H9 (cell line): Measurements from ENCODE around the gene NEAT1. TPM values are rescaled to one million over a fixed set of nuclear protein-coding genes. Genes with fewer than 3 reads are reported as not detected.

Experiments used
- DNase-seq: peaks from one replicate; pipeline ENCODE4 v3.0.0-alpha.2; 2017
- H2AFZ ChIP-seq: one replicate; pipeline ENCODE4 v1.6.1; 2013; ENCODE audit warnings: mild to moderate bottlenecking, low read length, control low read depth, moderate library complexity
- H2AK5ac ChIP-seq: 2 replicates; pipeline ENCODE4 v1.6.1; 2013; ENCODE audit warnings: low read length, control low read depth, mixed read lengths; ENCODE audit not compliant: insufficient read length
- H2BK120ac ChIP-seq: one replicate; pipeline ENCODE4 v1.6.1; 2013; ENCODE audit warnings: low read depth, mild to moderate bottlenecking, low read length, control low read depth, inconsistent platforms; ENCODE audit not compliant: poor library complexity, severe bottlenecking
- H2BK12ac ChIP-seq: 2 replicates; pipeline ENCODE4 v1.6.1; 2013; ENCODE audit warnings: low read length, control low read depth, mixed read lengths, low read depth; ENCODE audit not compliant: insufficient read length
- H2BK15ac ChIP-seq: 2 replicates; pipeline ENCODE4 v1.6.1; 2013; ENCODE audit warnings: low read depth, low read length, control low read depth
- H2BK20ac ChIP-seq: one replicate; pipeline ENCODE4 v1.6.1; 2013; ENCODE audit warnings: low read depth, mild to moderate bottlenecking, low read length, control low read depth, inconsistent platforms; ENCODE audit not compliant: poor library complexity, severe bottlenecking
- H2BK5ac ChIP-seq: 2 replicates; pipeline ENCODE4 v1.6.1; 2013; ENCODE audit warnings: low read length, control low read depth, mixed read lengths; ENCODE audit not compliant: insufficient read length
- H3K14ac ChIP-seq: 2 replicates; pipeline ENCODE4 v1.6.1; 2013; ENCODE audit warnings: low read length, control low read depth; ENCODE audit not compliant: insufficient read depth
- H3K18ac ChIP-seq: 2 replicates; pipeline ENCODE4 v1.6.1; 2013; ENCODE audit warnings: low read depth, mild to moderate bottlenecking, mixed read lengths, low read length, control low read depth; ENCODE audit not compliant: insufficient read length
- H3K23ac ChIP-seq: 2 replicates; pipeline ENCODE4 v1.6.1; 2013; ENCODE audit warnings: low read length, control low read depth, mixed read lengths, low read depth; ENCODE audit not compliant: insufficient read length
- H3K23me2 ChIP-seq: 2 replicates; pipeline ENCODE4 v1.6.1; 2013; ENCODE audit warnings: low read depth, mild to moderate bottlenecking, mixed read lengths, low read length, control low read depth; ENCODE audit not compliant: insufficient read length, poor library complexity, severe bottlenecking
- H3K27ac ChIP-seq: 2 replicates; pipeline ENCODE4 v1.5.1; 2013; ENCODE audit warnings: low read length, control low read depth, mixed read lengths, low read depth; ENCODE audit not compliant: insufficient read length
- H3K27me3 ChIP-seq: 2 replicates; pipeline ENCODE4 v1.6.1; 2013; ENCODE audit warnings: low read length, control low read depth, inconsistent platforms; ENCODE audit not compliant: insufficient read depth
- H3K4ac ChIP-seq: 2 replicates; pipeline ENCODE4 v1.6.1; 2013; ENCODE audit warnings: low read depth, mild to moderate bottlenecking, control low read depth, inconsistent platforms, low read length, moderate library complexity
- H3K4me1 ChIP-seq: 2 replicates; pipeline ENCODE4 v1.6.1; 2013; ENCODE audit warnings: low read length, control low read depth, inconsistent platforms; ENCODE audit not compliant: insufficient read depth
- H3K4me2 ChIP-seq: 2 replicates; pipeline ENCODE4 v1.6.1; 2013; ENCODE audit warnings: low read length, control low read depth, mixed read lengths; ENCODE audit not compliant: insufficient read length, insufficient read depth
- H3K56ac ChIP-seq: 2 replicates; pipeline ENCODE4 v1.6.1; 2013; ENCODE audit warnings: low read depth, mild to moderate bottlenecking, mixed read lengths, low read length, control low read depth; ENCODE audit not compliant: insufficient read length
- H3K79me1 ChIP-seq: 2 replicates; pipeline ENCODE4 v1.6.1; 2013; ENCODE audit warnings: low read depth, mild to moderate bottlenecking, moderate library complexity, low read length, control low read depth, inconsistent platforms; ENCODE audit not compliant: insufficient read depth, poor library complexity, severe bottlenecking
- H3K79me2 ChIP-seq: 2 replicates; pipeline ENCODE4 v1.6.1; 2013; ENCODE audit warnings: low read length, control low read depth, inconsistent platforms; ENCODE audit not compliant: insufficient read depth
- H3K9ac ChIP-seq: 2 replicates; pipeline ENCODE4 v1.6.1; 2013; ENCODE audit warnings: low read length, control low read depth, mixed read lengths; ENCODE audit not compliant: insufficient read length; ENCODE audit errors: extremely low read depth
- H3K9me3 ChIP-seq: one replicate; pipeline ENCODE4 v1.6.1; 2013; ENCODE audit warnings: low read depth, low read length, inconsistent platforms; ENCODE audit not compliant: control insufficient read depth
- H3T11ph ChIP-seq: one replicate; pipeline ENCODE4 v1.6.1; 2013; ENCODE audit warnings: mild to moderate bottlenecking, low read length, control low read depth, inconsistent platforms
- H4K20me1 ChIP-seq: one replicate; pipeline ENCODE4 v1.6.1; 2013; ENCODE audit not compliant: control insufficient read depth, insufficient read length, insufficient read depth
- H4K5ac ChIP-seq: 2 replicates; pipeline ENCODE4 v1.6.1; 2013; ENCODE audit warnings: low read depth, mild to moderate bottlenecking, mixed read lengths, low read length, control low read depth; ENCODE audit not compliant: insufficient read length
- H4K8ac ChIP-seq: replicated peaks from 2 replicates; pipeline ENCODE4 v1.6.1; 2013; ENCODE audit warnings: low read length, control low read depth, mixed read lengths, low read depth; ENCODE audit not compliant: insufficient read length
- H4K91ac ChIP-seq: 2 replicates; pipeline ENCODE4 v1.6.1; 2013; ENCODE audit warnings: low read depth, mild to moderate bottlenecking, moderate library complexity, mixed read lengths, low read length, control low read depth; ENCODE audit not compliant: insufficient read length
- H3K27ac Mint-ChIP-seq, 3 experiments: 2 replicates in 2 of 3; 3 replicates in 1 of 3; pipeline ENCODE4 v1.8.0; 2020 to 2021; ENCODE audit warnings: mixed read lengths in 3 of 3, mild to moderate bottlenecking in 1 of 3, moderate library complexity in 1 of 3
- H3K27me3 Mint-ChIP-seq: 2 replicates; pipeline ENCODE4 v1.8.0; 2021; ENCODE audit warnings: low read depth, mild to moderate bottlenecking, moderate library complexity, mixed read lengths
- H3K36me3 Mint-ChIP-seq, 3 experiments: 2 replicates in 2 of 3; 3 replicates in 1 of 3; pipeline ENCODE4 v1.8.0; 2020 to 2021; ENCODE audit warnings: low read depth in 3 of 3, mixed read lengths in 3 of 3; ENCODE audit not compliant: insufficient read depth in 1 of 3
- H3K4me1 Mint-ChIP-seq, 2 experiments: 2 replicates each; pipeline ENCODE4 v1.8.0; 2020; ENCODE audit warnings: mixed read lengths in 2 of 2
- H3K4me3 Mint-ChIP-seq, 2 experiments: 2 replicates in 1 of 2; 3 replicates in 1 of 2; pipeline ENCODE4 v1.8.0; 2020 to 2021; ENCODE audit warnings: mild to moderate bottlenecking in 2 of 2, mixed read lengths in 2 of 2, moderate library complexity in 1 of 2
- H3K9me3 Mint-ChIP-seq, 2 experiments: 2 replicates in 1 of 2; 3 replicates in 1 of 2; pipeline ENCODE4 v1.8.0; 2020; ENCODE audit warnings: mild to moderate bottlenecking in 2 of 2, mixed read lengths in 2 of 2, moderate library complexity in 1 of 2
- CTCF ChIP-seq: fragments of 200-600 bp; sonication (generic); conservative IDR thresholded peaks from 3 replicates; pipeline ENCODE4 v1.8.0; 2021; ENCODE audit warnings: antibody characterized with exemption, mild to moderate bottlenecking
- WGBS: extraction: QIAGEN DNeasy Blood & Tissue Kit; methylation state at CpG from one replicate; pipeline ENCODE4 v1.1.7; 2013; ENCODE audit warnings: missing lambda C conversion rate, low lambda C conversion rate, mixed read lengths; ENCODE audit not compliant: insufficient read length; ENCODE audit errors: extremely low coverage; 5-methylcytosine and 5-hydroxymethylcytosine counted together
- total RNA-seq: library from RNA; stranded (reverse); gene quantifications from 2 replicates; pipeline ENCODE4 v1.2.1, GENCODE V29; 2021

NEAT1 gene
- total RNA-seq, 1 experiment from 2014 or later: 12.7 TPM

GRCh38 chr11:65454696-65455456 lies 32.3 kb downstream of the NEAT1 start:
- Mint-ChIP-seq H3K27me3 (peaks cover 89% of the 10 kb centered on the region), H3K4me1 (peaks cover 17 to 20% of the 10 kb centered on the region in 2 experiments), H3K9me3 (peaks cover 20 to 31% of the 10 kb centered on the region in 2 experiments), H3K27ac (no peak overlapping the region), H3K4me3 (peak overlapping the region; percentile 56 to 72), H3K36me3 (peaks cover 0 to 2% (median 0%) of the 10 kb centered on the region in 3 experiments; a peak in 2 of 7 replicates)
- H2BK12ac ChIP-seq: no peak overlapping the region
- no peak for TF ChIP-seq CTCF
- no peak overlapping the region for H3K4ac ChIP-seq
- H3K23me2 ChIP-seq: peaks cover 4% of the 10 kb centered on the region
- no peak overlapping the region for H2BK120ac ChIP-seq
- no peaks in the 10 kb centered on the region for H3K9me3 ChIP-seq
- no peaks in the 10 kb centered on the region for H3K79me1 ChIP-seq
- no peak overlapping the region for H4K5ac ChIP-seq
- H3K14ac ChIP-seq: peak overlapping the region; percentile 26; the same call in 1 of the 2 replicates
- no peak overlapping the region for H2AK5ac ChIP-seq
- no peak overlapping the region for H4K91ac ChIP-seq
- H2BK20ac ChIP-seq: no peak overlapping the region
- no CpG with 5 or more reads among the region's 47 CpGs for WGBS
- H2BK15ac ChIP-seq: no peak overlapping the region
- peak overlapping the region; percentile 53 for H3K4me2 ChIP-seq
- no peak overlapping the region for H2AFZ ChIP-seq
- H4K8ac ChIP-seq: no peak overlapping the region
- peak; percentile 95 for DNase-seq
- no peaks in the 10 kb centered on the region for H4K20me1 ChIP-seq
- H3K4me1 ChIP-seq: no peaks in the 10 kb centered on the region
- H3K18ac ChIP-seq: no peak overlapping the region
- H2BK5ac ChIP-seq: no peak overlapping the region
- H3K79me2 ChIP-seq: no peaks in the 10 kb centered on the region
- no peak overlapping the region for H3K27ac ChIP-seq
- H3T11ph ChIP-seq: no peak overlapping the region
- no peak overlapping the region for H3K56ac ChIP-seq
- H3K9ac ChIP-seq: no peak overlapping the region
- H3K27me3 ChIP-seq: peaks cover 31% of the 10 kb centered on the region
- no peak overlapping the region for H3K23ac ChIP-seq
